Neutrophil (primary cell): ENCODE data around the gene CAMK2A.

Experiments
- H3K27ac ChIP-seq: fragments of 200-600 bp; sonication (generic); 2 replicates; pipeline ENCODE4 v1.5.1; 2016; ENCODE audit warnings: mild to moderate bottlenecking, moderate library complexity
- H3K27me3 ChIP-seq: fragments of 200-600 bp; sonication (generic); 2 replicates; pipeline ENCODE4 v1.6.0; 2016; ENCODE audit warnings: mild to moderate bottlenecking
- H3K36me3 ChIP-seq: fragments of 200-600 bp; sonication (generic); 2 replicates; pipeline ENCODE4 v1.5.1; 2017
- H3K4me1 ChIP-seq, 2 experiments: fragments of 200-600 bp in 1 of 2; sonication (generic) in 1 of 2; 1 replicate in 1 of 2; 2 replicates in 1 of 2; pipeline versions ENCODE4 v1.5.1 to v1.6.1; 2013 to 2016; ENCODE audit warnings: low read depth in 1 of 2, low read length in 1 of 2, mild to moderate bottlenecking in 1 of 2, moderate library complexity in 1 of 2; ENCODE audit not compliant: control insufficient read depth in 1 of 2, insufficient read depth in 1 of 2
- H3K4me3 ChIP-seq, 2 experiments: fragments of 200-600 bp in 1 of 2; sonication (generic) in 1 of 2; 1 replicate in 1 of 2; 2 replicates in 1 of 2; pipeline ENCODE4 v1.5.1; 2013 to 2016; ENCODE audit warnings: low read depth in 1 of 2, low read length in 1 of 2, mild to moderate bottlenecking in 1 of 2, moderate library complexity in 1 of 2
- H3K9me3 ChIP-seq: fragments of 200-600 bp; sonication (generic); 2 replicates; pipeline ENCODE4 v1.5.1; 2016
- TF ChIP-seq, protein P1 (sequence below): fragments of 200-600 bp; sonication (generic); IDR thresholded peaks from 2 replicates; pipeline ENCODE4 v1.5.1; 2016; ENCODE audit warnings: antibody characterized with exemption

Gene CAMK2A

DNA sequence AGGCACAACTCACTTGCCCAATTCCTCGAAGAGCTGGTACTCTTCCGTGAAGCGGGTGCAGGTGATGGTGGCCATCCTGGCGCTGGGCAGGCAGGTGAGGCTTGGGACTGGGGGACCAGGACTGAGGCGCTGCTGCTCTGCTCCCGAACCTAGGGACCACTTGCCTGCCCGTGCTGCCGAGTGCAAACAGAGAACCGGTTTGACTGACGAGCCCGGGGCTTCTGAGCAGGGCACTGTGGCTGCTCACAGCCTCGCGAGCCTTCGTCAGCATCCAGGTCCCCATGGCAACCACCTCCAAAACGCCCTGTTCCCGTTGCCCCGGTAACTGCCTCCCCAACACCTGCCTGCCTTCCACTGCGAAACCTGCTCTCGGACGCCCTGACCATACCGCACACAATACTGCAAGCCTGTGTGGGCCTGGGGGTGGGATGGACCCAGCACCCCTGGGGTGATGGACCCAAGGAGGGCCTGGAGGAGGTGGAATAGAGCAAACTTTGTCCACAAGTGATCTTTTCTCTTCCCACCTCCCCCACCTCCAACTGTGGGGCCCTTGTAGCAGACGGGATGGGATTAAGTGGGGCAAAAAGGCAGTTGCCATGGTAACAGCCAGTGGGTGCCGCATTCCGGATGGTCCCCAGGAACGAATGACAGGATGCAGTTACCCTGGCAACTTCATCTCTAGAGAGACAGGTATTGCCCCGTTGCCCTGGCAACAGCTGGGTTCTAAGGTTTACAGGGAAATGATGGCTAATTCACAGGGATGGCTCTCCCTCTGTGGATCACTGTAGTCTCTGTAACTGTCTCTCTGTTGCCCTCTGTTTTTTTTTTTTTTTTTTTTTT, at the start of gene CAMK2A:
CAMK2A (minus strand) TSS at position 223 of the 840 bp plus-strand sequence; CDS start at position 75, 148 bp downstream.
- TF ChIP-seq, protein P1, sequence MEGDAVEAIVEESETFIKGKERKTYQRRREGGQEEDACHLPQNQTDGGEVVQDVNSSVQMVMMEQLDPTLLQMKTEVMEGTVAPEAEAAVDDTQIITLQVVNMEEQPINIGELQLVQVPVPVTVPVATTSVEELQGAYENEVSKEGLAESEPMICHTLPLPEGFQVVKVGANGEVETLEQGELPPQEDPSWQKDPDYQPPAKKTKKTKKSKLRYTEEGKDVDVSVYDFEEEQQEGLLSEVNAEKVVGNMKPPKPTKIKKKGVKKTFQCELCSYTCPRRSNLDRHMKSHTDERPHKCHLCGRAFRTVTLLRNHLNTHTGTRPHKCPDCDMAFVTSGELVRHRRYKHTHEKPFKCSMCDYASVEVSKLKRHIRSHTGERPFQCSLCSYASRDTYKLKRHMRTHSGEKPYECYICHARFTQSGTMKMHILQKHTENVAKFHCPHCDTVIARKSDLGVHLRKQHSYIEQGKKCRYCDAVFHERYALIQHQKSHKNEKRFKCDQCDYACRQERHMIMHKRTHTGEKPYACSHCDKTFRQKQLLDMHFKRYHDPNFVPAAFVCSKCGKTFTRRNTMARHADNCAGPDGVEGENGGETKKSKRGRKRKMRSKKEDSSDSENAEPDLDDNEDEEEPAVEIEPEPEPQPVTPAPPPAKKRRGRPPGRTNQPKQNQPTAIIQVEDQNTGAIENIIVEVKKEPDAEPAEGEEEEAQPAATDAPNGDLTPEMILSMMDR, result no peak
- Histone ChIP-seq H3K9me3 (no peaks in the 10 kb centered on the region), H3K27me3 (peaks cover 14% of the 10 kb centered on the region), H3K27ac (no peak within 1 kb of the TSS), H3K36me3 (no peaks in the 10 kb centered on the region), H3K4me1 (no peaks in the 10 kb centered on the region), H3K4me3 (no peak within 1 kb of the TSS)

DNA sequence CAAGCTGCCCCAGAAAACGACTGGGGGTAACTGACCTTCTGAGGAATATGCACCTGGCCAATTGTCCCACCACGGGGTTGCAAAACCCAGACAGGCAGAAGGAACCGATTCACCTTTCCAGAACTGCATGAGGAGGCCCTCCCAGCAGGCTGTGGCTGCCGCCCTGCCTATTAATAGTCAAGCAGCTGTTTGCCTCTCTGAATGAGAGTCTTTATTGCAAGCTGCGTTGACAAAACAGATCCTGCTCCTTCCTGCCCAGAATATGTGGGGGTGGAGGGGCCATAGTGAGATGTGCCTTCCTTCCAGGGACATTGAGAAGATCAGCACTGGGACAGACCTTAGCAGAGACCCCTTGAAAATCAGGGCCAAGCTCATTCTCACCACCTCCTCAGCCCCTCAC, 49.6 kb upstream of the CAMK2A start:
- TF ChIP-seq, protein P1, result no peak
- Histone ChIP-seq H3K9me3 (no peaks in the 10 kb centered on the region), H3K36me3 (no peaks in the 10 kb centered on the region), H3K4me3 (no peak overlapping the region), H3K27ac (no peak overlapping the region), H3K27me3 (no peaks in the 10 kb centered on the region), H3K4me1 (no peaks in the 10 kb centered on the region)

GRCh38 chr5:150338546-150338945, 49.0 kb upstream of the CAMK2A start:
- Histone ChIP-seq H3K4me3 (no peak overlapping the region), H3K27ac (no peak overlapping the region), H3K36me3 (no peaks in the 10 kb centered on the region), H3K4me1 (no peaks in the 10 kb centered on the region), H3K27me3 (no peaks in the 10 kb centered on the region), H3K9me3 (no peaks in the 10 kb centered on the region)
- TF ChIP-seq, protein P1, result no peak

DNA sequence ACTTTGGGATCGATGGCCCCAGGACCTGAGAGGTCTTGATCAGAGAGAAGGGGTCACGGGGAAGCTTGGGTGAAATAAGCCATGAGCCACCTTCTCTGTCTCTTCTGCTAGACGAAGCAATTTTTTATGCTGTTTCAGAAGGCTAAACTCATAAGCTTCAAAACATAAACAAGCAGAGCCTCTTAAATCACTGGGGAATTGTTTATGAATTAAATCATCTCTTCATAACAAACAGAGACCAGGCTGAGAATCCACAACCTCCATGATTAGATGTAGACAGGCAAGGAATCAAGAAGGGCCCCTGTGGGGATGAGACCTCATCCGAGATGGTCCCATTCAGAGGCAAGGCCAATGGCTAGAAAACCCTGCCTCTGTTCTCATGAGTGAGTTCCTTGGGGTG, 46.2 kb upstream of the CAMK2A start:
- Histone ChIP-seq H3K36me3 (no peaks in the 10 kb centered on the region), H3K4me1 (no peaks in the 10 kb centered on the region), H3K27ac (no peak overlapping the region), H3K4me3 (no peak overlapping the region), H3K27me3 (no peaks in the 10 kb centered on the region), H3K9me3 (no peaks in the 10 kb centered on the region)
- TF ChIP-seq, protein P1, result no peak

- Histone ChIP-seq H3K27ac (no peak overlapping the region), H3K9me3 (no peaks in the 10 kb centered on the region), H3K4me3 (no peak overlapping the region), H3K27me3 (no peaks in the 10 kb centered on the region), H3K4me1 (peaks cover 5 to 7% of the 10 kb centered on the region in 2 experiments), H3K36me3 (no peaks in the 10 kb centered on the region)
- TF ChIP-seq, protein P1, result no peak
Measured at GRCh38 chr5:150333400-150333799, 43.8 kb upstream of the CAMK2A start.
